Retina (tissue), 1 donor: Measurements from ENCODE around the gene RGS3.

Experiments
- DNase-seq: peaks from one replicate; pipeline ENCODE4 v3.0.0-alpha.2; 2016

RGS3 gene

DNA sequence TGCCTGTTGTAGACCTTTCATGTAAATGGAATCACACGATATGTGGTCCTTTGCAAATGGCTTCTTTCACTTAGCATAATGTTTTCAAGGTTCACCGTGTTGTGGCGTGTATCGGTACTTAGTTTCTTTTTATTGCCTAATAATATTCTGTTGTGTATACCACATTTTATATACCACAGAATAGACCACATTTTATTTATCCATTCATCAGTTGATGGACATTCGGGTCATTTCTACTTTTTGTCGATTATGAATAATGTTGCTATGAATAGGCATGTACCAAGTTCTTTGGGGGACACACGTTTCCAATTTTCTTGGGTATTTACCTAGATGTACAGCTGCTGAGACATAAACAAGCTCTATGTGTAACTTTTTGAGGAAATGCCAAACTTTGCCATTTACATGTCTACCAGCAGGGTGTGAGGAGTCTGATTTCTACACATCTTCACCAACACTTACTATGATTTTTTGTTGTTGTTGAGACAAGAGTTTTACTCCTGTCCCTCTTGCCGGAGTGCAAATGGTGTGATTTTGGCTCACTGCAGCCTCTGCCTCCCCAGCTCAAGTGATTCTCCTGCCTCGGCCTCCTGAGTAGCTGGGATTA is 144.7 kb downstream of the RGS3 start:
- no peak for DNase-seq

DNA sequence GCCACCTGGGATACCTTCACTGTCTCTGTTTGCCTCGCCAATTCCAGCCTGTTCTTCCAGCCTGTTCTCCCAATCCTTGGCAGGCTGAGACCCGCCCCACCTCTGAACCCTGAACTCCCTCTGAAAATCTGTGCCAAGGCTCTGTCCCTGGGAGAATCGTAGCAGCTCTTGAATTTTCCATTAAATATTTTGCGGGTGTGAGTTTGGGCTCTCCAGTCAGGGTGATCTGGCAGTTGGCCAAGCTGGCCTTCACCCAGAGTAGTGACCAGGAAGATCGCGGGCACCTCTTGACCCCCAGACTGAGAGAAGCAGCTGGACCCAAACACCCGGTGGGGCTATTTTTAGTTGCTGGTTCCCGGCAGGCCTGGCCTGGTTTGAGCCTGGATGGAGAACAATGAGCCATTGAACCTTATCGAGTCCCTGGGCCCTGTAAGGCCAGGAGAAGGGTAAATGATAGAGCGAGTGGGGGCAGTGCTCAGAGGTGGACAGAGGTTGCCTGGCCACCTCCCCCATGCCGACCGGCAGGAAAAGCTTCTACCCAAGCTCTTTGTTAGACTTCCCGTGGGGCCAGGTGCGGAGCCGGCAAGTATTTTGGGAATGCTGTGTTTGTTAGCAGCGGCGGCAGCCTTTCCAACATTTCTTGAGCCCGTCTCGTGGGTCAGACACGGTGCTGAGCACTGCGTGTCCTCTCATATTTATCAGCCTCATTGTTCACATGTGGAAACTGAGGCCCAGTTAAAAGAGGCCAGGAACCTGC is 146.2 kb downstream of the RGS3 start:
- DNase-seq: peak; percentile 68

DNA sequence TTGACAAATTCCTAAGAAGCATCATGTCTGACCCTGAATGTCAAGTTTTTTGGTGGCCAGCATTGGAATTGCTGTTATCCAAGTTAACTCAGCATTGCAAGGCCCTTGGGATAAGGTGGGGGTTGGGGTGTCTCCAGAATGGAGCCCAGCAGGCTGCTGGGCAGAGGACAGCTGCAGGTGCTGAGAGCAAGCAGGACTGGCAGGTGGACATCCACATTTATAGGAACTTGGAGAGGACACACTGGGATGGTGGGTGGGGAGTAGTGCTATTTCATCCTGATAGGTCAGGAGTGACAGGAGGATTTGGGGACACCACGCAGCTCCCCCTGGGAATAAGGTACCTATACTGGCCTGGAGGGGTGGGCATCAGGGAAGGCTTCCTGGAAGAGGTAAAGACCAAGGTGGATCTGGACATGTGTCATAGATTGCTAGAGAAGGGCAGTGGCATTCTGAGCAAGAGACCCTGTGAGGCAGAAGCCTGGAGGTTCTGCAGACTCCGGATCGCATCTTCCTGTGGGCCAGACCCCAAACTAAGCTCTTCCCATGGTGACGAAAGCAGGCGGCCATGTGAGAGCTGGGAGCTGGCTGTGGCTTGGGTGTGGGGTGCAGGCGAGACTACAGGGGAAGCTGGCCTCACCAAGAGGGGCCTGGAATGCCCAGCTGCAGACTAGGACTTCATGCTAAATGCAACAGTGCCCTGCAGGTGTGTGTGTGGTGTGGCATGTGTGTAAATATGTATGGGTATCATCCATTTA is 148.1 kb downstream of the RGS3 start:
- no peak for DNase-seq

DNA sequence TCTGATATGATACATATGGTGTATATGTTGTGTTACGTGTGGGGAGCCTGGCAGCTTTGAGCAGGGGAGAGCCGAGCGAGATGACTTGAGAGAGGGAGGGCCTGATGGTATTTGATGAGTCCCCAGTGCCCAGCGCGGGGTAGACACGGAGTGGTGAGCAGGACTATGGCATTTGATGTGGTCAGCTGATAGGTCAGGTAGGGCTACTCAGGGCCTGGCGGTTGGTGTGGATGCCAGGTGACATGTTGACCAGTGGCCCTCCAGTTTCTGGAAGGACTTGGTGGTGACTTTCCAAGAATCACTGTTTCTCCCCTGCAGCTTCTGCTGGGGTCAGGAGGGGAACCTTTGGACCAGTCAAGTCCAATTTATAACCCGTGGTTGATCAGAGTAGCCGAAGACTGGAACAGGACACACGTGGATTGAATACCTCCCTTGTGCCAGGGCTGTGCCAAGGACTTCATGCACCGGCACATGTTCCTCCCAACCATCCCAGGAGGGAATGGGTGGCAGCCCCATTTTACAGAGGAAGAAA is 148.8 kb downstream of the RGS3 start:
- DNase-seq: no peak

DNA sequence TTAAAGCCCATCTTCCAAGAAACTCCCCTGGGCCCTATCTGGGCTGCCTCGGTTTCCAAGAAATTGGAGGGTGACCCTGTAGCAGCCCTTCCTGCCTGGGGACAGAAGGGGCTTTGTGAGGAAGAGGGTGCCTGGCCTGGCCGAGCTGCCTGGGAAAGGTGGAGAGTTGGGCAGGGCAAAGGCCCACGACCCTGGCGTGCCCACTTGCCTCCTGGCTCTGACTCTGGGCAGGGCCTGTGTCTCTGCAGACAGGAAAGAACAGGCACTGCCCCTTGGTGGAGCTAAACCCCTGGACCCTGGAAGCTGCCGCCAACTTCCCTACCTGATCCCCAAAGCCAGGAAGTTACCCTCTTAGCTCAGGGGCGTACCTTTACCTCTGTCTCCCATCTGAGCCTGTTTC is 149.3 kb downstream of the RGS3 start:
- no peak for DNase-seq

- DNase-seq: no peak
Observed at GRCh38 chr9:113613815-113614413, 150.4 kb downstream of the RGS3 start.

GRCh38 chr9:113614843-113615648 is 151.5 kb downstream of the RGS3 start:
- no peak for DNase-seq

GRCh38 chr9:113616116-113616515 is 152.6 kb downstream of the RGS3 start:
- DNase-seq: no peak

DNA sequence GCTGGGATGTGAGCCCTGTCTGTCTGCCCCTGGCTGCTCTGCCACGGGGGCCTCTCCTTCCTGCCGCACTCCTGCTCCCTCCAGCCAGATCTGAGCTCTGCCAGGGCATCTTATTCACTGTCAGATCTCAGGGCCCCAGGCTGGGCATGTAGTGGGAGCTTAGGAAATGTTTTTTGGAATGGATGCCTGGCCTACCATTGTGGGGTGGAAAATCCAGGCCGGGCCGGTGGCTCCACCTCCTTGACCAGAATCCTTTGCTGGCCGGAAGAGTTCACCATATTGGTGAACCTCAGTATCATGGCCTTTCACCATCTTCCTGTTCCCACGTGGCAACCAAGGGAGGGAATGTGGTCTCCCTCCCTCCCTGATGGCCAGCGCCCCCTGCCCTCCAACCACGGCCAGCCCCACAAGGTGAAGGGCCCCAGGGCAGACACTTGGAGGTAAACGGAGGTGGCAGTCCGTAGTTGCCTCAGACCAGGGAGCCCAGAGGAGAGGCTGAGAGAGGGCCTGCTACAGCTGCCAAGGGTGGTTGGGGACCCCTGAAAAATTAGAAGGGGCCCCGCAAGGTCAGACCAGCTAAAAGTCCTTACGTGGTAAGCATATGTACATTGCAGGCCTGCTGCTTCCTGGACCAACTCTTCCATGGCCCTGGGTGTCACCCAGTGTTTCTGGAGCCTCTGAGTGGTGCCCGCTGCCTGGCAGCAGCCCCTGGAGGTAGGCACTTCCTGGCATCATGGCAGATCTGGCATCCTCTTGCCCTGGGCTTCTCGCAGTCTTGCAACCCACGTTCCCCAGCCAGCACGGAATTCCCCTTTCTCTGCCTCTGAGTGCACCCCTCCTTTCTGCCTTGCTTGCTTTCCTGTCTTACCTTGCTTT is 153.3 kb downstream of the RGS3 start:
- DNase-seq: no peak

- DNase-seq: no peak
Observed at GRCh38 chr9:113617550-113617949, 154.0 kb downstream of the RGS3 start.

DNA sequence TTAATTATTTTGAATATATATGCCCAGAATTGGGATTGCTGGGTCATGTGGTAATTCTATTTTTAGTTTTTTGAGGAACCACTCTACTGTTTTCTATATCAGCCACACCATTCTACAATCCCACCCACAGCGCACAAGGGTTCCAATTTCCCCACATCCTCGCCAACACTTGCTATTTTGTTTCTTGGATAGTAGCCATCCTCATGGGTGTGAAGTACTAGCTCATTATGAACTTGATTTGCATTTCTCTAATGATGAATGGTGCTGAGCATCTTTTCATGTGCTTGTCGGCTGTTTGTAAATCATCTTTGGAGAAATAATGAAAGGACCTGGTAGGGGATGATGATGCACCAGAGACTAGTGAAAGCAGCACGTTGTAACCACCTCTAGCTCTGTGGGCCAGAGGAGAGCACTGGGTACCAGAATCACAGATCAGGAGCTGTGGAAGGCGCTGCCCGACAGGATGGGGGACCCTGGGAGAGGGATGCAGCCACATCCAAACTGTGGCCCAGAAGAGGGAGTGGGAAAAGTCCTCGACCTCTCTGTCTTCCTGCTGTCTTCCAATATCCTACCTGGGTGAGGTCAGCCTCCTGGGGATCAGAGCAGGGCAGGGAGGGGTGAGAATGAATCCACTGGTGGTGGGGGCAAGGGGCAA is 155.4 kb downstream of the RGS3 start:
- DNase-seq: no peak

GRCh38 chr9:113619491-113620376 is 156.2 kb downstream of the RGS3 start:
- DNase-seq: no peak

GRCh38 chr9:113620377-113621161 is 157.0 kb downstream of the RGS3 start:
- peak; percentile 79 for DNase-seq

- no peak for DNase-seq
Observed at GRCh38 chr9:113621309-113621791, 157.8 kb downstream of the RGS3 start.

DNA sequence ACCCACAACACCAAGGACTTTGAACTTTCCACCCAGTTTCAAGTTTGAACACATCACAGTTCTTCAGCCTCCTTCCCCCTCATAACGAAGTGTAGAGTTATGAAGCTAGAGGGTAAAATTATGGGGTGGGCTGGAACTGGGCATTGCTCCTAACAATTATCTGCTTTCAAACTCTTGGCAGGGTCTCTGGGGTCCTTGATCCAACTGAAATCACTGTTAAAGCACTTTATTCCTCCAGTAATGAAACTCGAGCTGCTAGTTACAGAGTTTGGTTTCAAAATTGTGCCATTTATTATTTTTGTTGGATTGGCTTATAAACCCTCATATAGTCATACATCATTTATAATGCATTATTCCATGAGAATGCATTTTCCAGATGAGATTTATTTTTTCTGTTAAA is 158.5 kb downstream of the RGS3 start:
- DNase-seq: no peak

DNA sequence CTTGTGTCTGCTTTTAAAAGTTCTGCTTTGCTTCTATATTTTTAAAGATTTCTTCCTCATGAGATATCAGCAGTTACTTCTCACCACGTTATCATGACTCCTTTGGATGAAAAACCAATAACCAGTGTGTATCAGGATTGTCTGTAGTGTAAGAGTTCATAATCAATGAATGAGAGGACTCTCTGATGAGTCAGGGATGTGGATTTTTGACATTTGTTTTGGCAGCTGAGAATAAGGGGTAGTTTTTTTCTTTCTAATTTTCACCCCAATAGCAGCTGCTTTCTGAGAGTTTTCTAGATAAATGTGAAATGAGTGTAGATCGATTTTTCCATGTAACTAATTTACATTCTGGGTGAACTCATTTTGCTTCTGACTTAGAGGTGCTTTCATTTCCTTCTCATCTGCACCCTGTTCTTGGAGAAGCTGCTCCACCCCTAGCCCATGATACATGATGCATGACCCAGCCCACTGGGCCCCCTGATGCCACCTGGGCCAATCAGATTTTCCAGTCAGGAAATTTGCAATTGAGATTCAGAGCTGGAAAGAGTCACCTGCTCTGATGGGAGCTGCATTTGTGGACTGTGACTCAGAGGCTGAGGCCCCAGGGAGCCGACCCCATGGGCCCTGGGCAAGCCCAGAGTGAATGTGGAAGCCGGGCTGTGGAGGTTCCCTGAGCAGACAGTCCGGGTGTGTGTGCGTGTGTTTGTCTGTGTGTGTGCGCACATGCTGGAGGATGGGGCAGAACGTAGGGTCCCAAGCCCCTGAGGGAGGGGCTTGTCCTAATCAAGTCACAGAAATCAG is 159.3 kb downstream of the RGS3 start:
- DNase-seq: no peak

GRCh38 chr9:113623851-113624485 is 160.4 kb downstream of the RGS3 start:
- DNase-seq: no peak
